ENCODE results near the gene SMYD3.

The SMYD3 gene

DNA sequence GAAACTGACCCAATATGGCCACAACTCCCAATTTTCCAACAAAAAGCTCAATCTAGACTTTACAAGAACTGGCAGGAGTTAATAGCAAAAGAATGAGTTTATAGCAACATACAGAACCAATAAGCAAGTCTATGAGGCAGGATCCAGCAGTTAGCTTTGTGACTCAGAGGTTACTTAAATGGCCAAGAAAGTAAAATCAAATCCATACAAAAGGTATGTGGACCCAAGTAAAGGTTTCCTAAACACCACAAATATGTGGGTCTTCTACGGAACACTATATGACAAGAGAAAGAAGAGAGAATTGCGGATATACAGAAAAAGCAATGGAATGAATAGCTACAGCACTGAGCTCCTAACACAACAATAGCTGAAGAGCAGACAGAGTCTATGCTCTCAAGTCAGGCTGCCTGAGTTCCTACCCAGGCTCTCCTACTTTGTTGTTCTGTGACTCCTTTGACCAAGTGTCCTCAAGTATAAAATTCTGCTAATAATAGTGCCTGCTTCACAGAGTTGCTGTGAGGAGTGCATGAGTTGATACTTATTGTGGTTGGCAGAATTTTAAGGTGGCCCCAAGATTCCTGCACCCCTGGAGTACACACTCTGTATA lies 204.3 kb downstream of the SMYD3 start:
- ATAC-seq = no peak

DNA sequence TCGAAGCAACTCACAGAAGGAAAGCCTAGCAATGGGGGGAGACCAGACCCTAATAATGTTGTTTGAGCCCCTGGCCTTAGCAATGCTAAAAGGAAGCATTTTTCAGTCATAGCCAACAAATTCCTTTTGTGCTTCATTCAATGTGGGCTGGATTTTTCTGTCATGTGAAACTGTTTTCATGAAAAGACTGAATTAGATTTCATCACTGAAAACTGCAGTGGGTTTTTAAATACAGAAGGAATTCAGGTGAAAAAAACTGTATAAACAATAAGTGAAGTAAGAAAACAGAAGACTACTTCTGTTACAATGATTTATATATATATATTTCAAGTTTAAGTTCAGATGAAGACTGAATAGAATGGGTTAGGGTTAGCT lies 204.8 kb downstream of the SMYD3 start:
- ATAC-seq = no peak

DNA sequence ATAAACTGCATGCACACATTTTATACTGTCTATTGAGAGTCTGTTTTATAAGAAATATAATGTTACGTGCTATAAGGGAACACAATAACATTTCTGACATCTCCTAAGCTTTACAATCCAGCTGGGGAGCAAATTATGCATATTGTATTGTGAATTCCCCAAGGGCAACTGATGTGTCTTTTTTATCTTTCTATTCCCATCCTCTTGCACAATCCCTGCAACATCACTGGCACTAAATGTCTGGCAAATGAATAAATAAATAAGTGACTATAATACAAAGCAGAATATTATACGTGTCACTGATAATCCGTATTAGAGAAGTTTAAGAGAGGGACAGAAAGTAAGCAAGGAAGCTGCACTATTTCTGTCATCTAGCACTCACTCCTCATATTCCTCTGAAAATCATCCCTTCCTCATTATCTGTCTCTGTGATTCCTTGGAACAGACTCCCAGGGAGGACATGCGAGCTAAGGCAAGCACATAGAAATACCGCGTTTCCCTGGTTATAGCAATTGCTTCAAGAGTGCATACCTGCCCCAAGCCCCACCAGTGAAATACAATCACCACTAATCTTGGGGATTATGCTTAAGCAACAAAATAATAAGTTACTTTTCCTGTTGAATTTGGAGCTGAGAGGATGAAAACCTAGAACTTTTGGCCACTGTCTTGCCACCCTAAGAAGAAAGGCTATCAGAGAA lies 205.4 kb downstream of the SMYD3 start:
- ATAC-seq = no peak

DNA sequence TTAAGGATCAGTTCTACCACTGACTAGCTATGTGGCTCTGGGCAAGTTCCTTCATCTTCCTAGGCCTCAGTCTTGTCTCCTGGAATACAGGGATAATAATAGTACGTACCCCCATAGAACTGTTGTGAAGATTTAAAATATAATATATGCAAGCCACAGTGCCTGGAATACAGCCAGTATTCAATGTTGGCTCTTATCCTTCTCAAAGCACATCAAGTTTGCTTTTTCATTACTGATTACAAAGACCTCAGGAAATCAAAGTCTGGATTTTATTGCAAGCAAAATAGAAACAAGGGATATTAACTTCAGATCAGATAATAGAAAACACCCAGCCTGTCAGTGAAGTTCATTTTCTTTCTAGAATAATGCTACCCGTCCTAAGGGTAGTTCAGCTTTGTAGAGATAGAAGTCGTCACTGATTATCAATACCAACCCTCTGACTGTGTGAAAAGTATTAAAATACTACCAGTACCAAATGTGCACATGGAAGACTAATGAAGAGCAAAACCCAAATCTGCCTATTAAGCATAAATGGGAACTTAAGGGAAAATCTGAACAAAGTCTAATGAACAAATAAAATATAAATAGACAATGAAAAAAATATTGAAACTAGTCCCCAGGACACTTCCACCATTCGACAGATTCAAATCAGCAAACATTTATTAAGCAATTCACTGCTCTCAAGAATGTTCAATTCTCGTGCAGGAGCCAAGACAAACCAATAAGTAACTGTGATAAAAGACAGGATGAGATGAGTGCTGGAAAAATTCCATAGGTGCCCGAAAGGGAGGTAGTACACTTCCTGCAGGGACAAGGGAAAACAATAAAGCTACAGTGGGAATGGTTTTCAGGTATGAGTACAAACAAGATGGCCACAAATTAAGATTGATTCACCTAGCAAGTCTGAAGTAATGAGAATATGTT lies 206.2 kb downstream of the SMYD3 start:
- ATAC-seq = no peak

DNA sequence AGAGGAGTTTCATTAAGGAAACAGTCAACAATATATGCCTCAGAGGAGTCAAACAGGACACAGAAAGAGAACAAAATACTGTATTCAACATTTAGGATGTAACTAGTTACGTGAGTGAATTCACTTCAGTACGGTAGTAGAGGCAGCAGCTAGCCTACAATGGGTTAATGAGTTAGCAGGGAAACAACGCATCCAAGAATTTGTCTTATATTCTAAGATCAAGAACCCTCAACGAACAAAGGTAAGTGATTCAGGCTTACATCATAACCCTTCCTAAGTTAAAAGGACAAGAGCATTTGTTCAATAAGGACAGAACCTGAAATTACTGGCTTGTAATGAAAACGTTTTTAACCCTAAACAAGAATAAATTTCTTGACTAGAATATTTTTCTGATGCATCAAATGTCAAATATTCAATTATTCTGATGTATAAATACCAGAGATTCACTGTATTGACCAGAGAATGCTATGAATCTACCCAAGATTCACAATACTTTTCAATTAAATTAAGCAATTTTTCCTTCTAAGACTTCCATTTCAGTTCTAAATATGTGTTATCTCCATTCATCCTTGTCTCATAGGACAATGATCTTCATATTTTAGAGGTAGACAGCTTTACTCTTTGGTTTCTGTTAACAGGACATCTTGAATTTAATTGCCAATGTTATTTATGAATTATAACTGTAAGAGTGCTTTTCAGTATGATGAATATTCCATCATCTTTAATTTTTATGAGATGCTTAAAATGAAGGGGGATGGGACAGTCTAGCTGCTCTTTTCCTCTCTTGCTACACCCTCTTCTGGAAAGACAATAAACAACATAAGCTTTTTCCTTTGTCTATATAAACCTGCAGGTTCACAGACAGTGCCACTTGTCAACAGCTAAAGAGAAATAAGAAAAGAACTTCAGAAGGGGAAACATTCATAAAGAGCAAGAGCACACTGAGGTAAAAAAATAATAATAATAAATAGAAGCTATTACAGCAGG lies 209.5 kb downstream of the SMYD3 start:
- ATAC-seq = no peak

DNA sequence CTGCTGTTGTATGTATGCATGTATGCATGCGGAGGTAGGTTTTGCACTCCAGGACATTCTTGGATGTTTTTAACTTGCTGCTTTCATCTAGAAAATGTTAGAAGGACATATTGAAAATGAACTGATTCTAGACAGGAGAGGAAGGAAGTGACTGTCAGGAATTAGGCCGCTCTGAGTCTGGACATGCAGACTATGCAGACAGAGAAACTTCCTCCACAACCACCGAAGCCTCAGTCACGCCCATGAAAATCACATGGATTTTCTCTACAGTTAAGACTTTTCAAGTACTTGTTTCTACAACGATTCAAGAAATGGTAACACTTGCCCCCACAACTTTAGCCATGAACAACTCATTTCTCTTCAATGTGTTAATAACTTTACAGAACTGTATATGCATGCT lies 211.1 kb downstream of the SMYD3 start:
- ATAC-seq = no peak

DNA sequence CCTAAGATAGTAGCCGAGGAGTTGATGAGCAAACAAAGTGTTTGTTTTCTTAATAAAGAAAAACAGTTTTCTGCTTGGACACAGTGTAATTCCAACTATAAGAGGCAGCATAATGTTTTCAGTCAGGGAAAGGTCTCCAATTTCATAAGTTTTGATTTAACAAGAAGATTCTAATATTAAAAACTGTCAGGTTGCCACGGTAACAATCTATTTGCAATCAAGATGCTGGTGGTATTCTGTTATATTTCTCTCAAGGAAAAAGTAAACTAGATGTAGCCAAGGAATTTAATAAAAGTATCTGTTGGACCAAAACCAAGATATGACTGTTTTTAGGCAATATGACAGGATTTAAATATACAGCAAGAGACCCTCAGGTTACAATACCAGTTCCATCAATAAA lies 211.7 kb downstream of the SMYD3 start:
- ATAC-seq = no peak

DNA sequence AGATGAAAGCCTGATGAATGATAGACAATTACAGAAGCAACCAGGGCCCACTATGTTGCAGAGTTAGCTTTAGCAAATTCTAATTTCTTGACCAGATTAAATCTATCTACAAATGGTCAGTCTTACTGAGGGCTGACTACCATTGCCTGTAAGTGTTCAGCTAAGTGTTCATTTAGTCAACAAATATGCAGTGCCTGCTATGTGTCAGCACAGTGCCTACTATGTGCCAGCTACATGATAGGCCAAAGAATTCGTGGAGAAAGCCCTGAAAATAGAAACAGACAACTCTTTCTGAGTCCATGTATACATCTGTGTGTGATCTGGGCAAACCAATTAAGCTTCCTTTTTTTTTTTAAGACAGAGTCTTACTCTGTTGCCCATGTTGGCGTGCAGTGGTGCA lies 212.8 kb downstream of the SMYD3 start:
- ATAC-seq = no peak

DNA sequence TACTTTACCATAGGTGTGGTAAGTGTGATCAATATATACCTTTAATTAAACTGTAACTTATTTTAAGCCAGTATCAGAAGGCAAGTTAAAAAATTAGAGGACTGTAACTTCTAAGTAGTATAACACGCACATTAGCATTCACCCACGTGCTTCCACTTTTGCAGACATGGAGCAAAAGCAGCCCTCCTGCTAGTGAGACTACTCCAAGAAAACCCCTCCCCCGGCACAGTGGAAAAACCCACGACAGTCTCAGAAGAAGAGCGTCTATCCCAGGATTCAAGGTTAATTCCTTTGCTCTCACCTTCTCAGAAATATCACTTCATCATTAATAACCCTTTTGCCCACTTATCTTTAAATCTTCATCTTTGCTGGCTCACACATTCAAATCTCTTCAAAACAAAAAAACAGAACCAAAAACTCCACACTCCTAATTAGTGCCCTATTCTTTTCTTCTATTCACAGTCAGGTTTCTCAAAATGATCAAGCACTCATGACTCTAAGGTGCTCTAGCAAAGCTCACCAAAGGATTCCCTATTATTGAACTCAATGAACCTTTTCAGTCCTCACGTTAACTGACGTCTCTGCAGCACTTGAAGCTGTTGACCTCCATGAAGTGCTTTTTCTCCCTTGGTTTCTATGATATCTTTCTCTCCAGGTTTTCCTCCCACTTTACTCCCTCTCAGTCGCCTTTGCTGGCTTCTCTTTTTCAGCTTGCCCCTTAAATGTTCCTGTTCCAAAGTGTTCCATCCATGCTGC lies 213.5 kb downstream of the SMYD3 start:
- no peak for ATAC-seq

DNA sequence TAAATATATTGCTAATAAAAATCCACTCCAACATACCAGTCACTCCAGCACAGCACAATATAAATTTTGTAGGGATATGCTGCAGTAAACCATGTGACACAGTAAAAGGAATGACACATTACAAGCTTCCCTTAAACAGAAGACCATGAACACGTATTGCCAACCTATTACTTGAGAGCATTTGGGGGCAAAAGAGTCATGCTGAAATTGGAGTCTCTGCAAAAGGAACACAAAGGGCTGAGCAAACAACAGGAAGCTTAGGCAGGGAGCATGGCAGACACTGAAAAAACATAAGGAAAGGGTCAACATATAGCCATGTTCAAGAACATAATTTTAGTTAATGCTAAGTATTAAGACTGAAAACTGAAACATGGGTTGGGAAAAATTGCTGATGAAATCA lies 214.5 kb downstream of the SMYD3 start:
- ATAC-seq = no peak

DNA sequence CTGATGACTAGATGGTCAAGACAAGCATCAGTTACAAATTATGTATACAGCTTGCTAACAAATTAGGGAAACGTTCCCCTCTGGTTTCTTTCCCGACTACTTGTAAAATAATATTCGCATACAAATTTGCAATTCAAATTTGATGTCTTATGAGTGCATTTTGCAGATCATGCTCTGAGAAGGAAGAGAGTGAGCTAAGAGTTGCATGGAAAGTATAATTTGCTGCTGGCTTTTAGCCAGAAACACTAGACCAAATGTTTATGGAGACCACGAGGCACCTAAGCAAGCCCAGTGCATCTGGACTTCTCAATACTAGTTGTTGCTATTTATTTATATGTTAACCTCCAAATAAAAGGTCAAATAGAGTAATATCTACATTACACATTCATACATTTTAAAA lies 216.0 kb downstream of the SMYD3 start:
- ATAC-seq = no peak

DNA sequence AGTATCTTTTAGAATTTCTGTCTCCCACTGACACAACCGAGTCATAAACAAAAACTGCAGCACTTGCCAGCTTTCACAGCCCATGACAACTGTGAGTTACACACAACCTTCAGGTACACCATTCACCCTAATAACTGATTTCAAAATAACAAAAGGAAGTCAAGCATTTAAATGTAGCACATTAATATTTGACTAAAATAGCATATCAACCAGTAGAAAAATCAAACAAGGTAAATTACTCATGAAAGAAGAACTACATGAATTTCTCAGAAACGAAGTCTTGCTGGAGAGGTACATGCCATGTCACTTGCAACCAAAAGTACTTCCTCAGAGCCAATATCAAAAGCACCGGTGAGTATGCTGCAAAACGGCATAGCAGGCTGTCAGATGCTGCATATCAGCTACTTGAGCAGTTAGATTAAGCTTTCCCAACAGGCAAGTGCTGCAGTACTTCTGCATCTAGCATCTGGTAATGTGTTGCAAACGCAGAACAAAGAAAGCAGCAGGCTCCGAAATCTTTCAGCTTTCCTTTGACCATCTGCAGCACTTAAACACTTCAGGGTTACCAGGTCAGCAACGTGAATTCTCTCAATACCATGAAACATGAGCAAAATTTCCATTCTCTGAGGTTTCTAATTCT lies 223.2 kb downstream of the SMYD3 start:
- no peak for ATAC-seq

DNA sequence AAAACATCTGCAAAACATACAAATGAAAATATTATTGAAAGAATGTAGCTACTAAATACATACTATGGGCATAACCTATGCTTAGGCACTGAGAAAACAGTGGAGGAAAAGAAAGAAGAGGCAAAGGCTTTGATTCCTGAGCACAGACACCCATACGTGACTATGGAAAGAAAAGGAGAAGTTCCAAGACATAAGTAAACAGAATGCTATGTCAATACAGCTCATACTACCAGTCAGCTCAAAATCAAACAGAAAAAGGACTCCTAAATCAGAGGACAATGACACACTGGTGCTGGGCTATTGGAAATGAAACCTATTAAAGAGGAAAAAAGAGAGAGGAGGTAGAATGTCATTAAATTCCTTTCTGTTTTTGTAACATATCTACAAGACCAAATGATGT lies 225.4 kb downstream of the SMYD3 start:
- no peak for ATAC-seq

DNA sequence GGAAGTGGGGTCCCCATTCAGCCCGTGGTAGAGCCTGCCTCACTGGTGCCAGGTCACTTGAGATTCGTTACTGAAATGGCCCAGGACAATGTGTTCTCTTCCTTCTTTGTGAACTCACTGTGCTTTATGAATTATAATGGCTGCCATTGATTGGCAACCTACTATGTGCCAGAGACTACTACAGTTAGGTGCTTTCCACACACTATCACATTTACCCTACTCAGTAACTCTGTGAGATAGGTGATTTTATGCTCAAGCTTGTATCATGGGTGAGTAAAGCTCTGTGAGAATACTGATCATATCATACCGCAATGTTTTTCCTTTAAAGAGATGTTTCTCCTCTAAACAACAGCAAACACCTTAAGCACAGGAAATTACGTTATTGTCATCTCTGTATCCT lies 225.9 kb downstream of the SMYD3 start:
- ATAC-seq = no peak

DNA sequence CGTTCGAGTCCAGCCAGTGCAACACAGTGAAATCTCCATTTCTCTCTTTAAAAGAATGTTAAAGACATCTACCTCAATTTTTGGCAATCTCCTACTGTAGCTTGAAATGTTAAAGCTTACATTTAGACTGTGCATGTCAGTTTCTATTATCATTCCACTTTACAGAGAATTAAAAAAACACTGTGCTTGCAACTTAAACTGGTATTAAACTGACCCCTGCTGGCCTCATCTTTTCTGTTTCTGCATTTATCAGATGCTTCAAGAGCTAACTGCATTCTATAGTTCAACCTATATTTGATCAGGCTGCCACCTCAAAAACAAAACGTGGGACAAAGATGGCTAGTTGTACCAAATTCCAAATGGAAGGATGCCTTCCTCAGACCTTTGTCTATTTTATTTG lies 226.5 kb downstream of the SMYD3 start:
- no peak for ATAC-seq

DNA sequence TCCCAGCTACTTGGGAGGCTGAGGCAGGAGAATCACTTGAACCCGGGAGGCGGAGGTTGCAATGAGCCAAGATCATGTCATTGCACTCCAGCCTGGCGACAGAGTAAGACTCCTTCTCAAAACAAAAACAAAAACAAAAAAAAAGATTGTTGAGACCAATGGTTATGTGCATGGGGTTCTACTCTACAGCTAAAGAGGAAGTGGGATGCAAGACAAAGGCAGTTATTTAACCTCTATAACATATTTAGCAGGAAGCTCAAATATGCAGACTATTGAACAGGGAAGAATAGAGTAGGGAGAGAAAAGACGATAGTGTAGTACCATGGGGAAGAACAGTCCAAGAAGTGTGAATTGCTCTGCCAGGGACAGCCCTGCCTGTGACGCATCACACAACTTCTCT lies 227.7 kb downstream of the SMYD3 start:
- no peak for ATAC-seq

DNA sequence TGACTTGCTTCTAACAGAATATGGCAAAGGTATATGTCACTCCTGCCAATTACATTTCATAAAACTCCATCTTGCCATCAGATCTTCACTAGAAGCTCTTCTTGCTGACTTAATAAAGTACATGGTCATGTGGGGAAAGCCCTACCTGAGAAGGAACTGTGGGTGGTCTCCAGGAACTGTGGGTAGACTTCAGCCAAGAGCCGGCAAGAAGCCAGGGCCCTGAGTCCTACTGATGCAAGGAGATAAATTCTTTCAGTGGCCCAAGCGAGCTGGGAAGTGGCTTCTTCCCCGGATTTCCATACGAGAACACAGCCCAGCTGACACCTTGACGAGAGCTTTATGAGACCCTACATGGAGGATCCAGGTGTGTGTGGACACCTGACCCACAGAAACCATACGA lies 228.7 kb downstream of the SMYD3 start:
- no peak for ATAC-seq

DNA sequence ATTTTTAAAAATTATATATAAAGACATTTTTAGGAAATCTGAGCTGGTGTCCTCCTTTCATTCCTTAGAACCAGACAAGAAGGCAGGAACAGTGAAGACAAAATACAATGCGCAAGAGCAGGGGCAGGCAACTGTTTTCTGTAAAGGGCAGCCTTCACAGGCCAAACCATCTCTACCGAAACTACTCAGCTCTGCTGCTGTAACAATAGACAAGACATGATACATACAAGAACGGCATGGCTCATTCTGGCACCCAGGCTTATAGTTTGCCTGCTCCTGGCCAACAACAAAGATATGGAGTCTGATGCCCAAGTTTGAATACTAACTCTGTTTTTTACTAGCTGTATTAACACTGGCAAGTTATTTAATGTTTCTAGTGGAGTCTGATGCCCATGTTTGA lies 232.0 kb downstream of the SMYD3 start:
- no peak for ATAC-seq

DNA sequence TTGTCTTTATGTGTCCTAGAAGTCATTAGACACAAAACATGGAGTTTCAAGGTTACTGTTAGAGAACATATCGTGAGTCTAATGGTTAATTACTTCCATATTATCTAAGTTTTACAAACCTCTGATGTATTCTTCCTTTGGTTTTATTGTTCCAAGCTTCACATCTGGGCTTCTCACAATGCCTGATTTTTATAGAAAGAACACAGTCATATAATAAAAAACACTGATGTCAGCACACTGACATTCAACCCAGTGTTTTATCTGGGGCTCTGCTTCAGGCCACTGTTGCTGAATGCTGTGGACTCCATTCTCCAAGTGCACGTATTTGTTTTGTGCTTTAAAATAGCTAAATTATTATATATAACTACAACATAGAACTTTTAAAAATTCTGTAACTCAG lies 232.9 kb downstream of the SMYD3 start:
- no peak for ATAC-seq

DNA sequence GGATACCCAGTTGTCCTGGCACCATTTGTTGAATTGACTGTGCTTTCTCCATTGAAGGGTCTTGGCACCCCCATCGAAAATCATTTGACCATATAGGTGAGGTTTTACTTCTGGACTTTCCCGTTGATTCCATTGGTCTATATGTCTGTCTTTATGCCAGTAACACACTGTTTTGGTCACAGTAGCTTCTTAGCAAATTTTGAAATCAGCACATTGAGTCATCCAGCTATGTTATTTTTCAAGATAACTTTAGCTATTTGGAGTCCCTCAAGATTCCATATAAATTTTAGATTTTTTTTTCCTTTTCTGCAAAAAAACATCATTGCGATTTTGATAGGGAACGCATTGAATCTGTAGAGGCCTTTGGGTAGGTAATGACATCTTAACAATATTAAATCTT lies 235.6 kb downstream of the SMYD3 start:
- ATAC-seq = no peak

DNA sequence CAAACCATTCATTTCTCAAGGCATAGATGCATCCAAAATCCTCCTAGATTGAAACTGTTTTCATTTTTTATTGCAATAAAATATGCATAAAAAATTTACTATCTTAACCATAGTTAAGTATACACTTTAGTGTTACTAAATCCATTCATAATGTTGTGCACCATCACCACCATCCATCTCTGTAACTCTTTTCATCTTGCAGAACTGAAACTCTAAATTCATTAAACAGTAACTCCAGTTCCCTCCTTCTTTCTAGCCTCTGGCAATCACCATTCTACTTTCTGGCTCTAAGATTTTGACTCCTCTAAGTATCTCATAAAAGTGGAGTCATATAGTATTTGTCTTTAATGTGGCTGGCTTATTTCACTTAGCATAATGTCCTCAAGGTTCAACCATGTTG lies 236.8 kb downstream of the SMYD3 start:
- ATAC-seq = no peak
